ENCODE results near the gene WWTR1. TPM values are rescaled to one million over a fixed set of nuclear protein-coding genes. Genes with fewer than 3 reads are reported as not detected.

WWTR1 gene
- total and polyA plus RNA-seq, 2 donors (not counting 3 experiments of a cell fraction or from before 2014, with no cell fraction given), result 210 to 341 TPM

GRCh38 chr3:149494759-149495580, 162.9 kb downstream of the WWTR1 start:
- dilution Hi-C loops (cut with MboI; ENCODE audit: extremely low pct_ligation_motif_present, low sequenced_read_pairs), result no loop called here
- Histone ChIP-seq H3K27ac (ENCODE audit: insufficient read depth, low read depth, low read length) (no peak overlapping the region), H2AFZ (ENCODE audit: low read depth, low read length) (no peak overlapping the region), H3K4me1 (ENCODE audit: control insufficient read depth, extremely low read depth, insufficient read depth, low read length) (peaks cover 4% of the 10 kb centered on the region), H3K9me1 (replicated peaks; ENCODE audit: control insufficient read depth, extremely low read depth, insufficient read depth, low read length) (no peaks in the 10 kb centered on the region), H3K36me3 (ENCODE audit: control insufficient read depth in 2 of 2, extremely low read depth in 1 of 2, insufficient read depth in 2 of 2, low read length in 2 of 2) (no peaks in the 10 kb centered on the region), H3K9me3 (replicated peaks; ENCODE audit: control insufficient read depth, insufficient read depth, low read length) (no peaks in the 10 kb centered on the region), H3K4me2 (ENCODE audit: insufficient read depth, low read length) (no peak overlapping the region), H3K79me2 (ENCODE audit: control insufficient read depth, insufficient read depth, low read length) (no peaks in the 10 kb centered on the region), H3K4me3 (replicated peaks in 1 of 3; ENCODE audit: insufficient read depth in 1 of 3, low read depth in 1 of 3, low read length in 3 of 3) (no peak overlapping the region), H3K27me3 (ENCODE audit: control insufficient read depth in 2 of 2, insufficient read depth in 2 of 2, low read length in 2 of 2) (no peaks in the 10 kb centered on the region), H4K20me1 (replicated peaks; ENCODE audit: control insufficient read depth, extremely low read depth, insufficient read depth, low read length) (no peaks in the 10 kb centered on the region), H3K9ac (replicated peaks; ENCODE audit: extremely low read depth, insufficient read depth, low read length) (no peak overlapping the region)
- POLR2A ChIA-PET, result interaction anchor here (1.2 kb wide), 1 partner anchor 13 kb away, joined by 3 read pairs; no protein-coding TSS in a partner anchor
- CTCF ChIA-PET, result interaction anchor here (0.6 to 7.2 kb wide), 15 partner anchors 9 to 539 kb away, joined by 3 to 122 read pairs (median 4); no protein-coding TSS in a partner anchor
- intact Hi-C loops (cut with micrococcal nuclease), result loop anchor here (1.0 to 10.0 kb wide), 4 partner anchors 222 to 440 kb away; no protein-coding TSS in a partner anchor
- FAIRE-seq (no peak), DNase-seq (ENCODE audit: low read depth, low spot score) (no peak)
- BruUV-seq (replicated peaks), result no TSS peak
- TF ChIP-seq, protein P1, sequence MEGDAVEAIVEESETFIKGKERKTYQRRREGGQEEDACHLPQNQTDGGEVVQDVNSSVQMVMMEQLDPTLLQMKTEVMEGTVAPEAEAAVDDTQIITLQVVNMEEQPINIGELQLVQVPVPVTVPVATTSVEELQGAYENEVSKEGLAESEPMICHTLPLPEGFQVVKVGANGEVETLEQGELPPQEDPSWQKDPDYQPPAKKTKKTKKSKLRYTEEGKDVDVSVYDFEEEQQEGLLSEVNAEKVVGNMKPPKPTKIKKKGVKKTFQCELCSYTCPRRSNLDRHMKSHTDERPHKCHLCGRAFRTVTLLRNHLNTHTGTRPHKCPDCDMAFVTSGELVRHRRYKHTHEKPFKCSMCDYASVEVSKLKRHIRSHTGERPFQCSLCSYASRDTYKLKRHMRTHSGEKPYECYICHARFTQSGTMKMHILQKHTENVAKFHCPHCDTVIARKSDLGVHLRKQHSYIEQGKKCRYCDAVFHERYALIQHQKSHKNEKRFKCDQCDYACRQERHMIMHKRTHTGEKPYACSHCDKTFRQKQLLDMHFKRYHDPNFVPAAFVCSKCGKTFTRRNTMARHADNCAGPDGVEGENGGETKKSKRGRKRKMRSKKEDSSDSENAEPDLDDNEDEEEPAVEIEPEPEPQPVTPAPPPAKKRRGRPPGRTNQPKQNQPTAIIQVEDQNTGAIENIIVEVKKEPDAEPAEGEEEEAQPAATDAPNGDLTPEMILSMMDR (IDR thresholded peaks at IDR 0.05; ENCODE audit: extremely low read depth in 1 of 2, insufficient read depth in 1 of 2, low read depth in 1 of 2, low read length in 2 of 2), result no peak
- TF ChIP-seq FOS (IDR thresholded peaks at IDR 0.05; ENCODE audit: borderline replicate concordance, insufficient read depth, low read length) (peak; percentile 40), JUN (IDR thresholded peaks at IDR 0.05; ENCODE audit: borderline replicate concordance, insufficient read depth, insufficient read length, low read depth) (peak; percentile 28)
